Progenitor cell of endocrine pancreas (in vitro differentiated cells): ENCODE measurements around the gene FHAD1. TPM values are rescaled to one million over a fixed set of nuclear protein-coding genes. Genes with fewer than 3 reads are reported as not detected.

Experiments used
- DNase-seq: peaks from one replicate; pipeline ENCODE4 v3.0.0; 2021; ENCODE audit warnings: low spot score; ENCODE audit not compliant: unreplicated experiment
- H3K27ac Mint-ChIP-seq: 2 replicates; pipeline ENCODE4 v1.8.0; 2021; ENCODE audit warnings: mild to moderate bottlenecking, moderate library complexity, mixed read lengths
- H3K27me3 Mint-ChIP-seq: 2 replicates; pipeline ENCODE4 v1.8.0; 2021; ENCODE audit warnings: mixed read lengths
- H3K36me3 Mint-ChIP-seq: 2 replicates; pipeline ENCODE4 v1.8.0; 2022; ENCODE audit warnings: mixed read lengths; ENCODE audit not compliant: insufficient read depth
- H3K4me1 Mint-ChIP-seq: 2 replicates; pipeline ENCODE4 v1.8.0; 2021; ENCODE audit warnings: low read depth, mixed read lengths
- H3K4me3 Mint-ChIP-seq: 2 replicates; pipeline ENCODE4 v1.8.0; 2021; ENCODE audit warnings: low read depth, mild to moderate bottlenecking, moderate library complexity, mixed read lengths
- H3K9me3 Mint-ChIP-seq: 2 replicates; pipeline ENCODE4 v1.8.0; 2021; ENCODE audit warnings: low read depth, mixed read lengths
- total RNA-seq: library from RNA; stranded (reverse); gene quantifications from 2 replicates; pipeline ENCODE4 v1.2.1, GENCODE V29; 2021
- TF ChIP-seq, protein P1 (sequence below): fragments of 200-600 bp; sonication (generic); IDR thresholded peaks from one replicate; pipeline ENCODE4 v1.5.0; 2021; ENCODE audit warnings: antibody characterized with exemption, mild to moderate bottlenecking; ENCODE audit not compliant: unreplicated experiment

FHAD1 gene
- total RNA-seq, 1 donor from 2014 or later = 5.0 TPM

DNA sequence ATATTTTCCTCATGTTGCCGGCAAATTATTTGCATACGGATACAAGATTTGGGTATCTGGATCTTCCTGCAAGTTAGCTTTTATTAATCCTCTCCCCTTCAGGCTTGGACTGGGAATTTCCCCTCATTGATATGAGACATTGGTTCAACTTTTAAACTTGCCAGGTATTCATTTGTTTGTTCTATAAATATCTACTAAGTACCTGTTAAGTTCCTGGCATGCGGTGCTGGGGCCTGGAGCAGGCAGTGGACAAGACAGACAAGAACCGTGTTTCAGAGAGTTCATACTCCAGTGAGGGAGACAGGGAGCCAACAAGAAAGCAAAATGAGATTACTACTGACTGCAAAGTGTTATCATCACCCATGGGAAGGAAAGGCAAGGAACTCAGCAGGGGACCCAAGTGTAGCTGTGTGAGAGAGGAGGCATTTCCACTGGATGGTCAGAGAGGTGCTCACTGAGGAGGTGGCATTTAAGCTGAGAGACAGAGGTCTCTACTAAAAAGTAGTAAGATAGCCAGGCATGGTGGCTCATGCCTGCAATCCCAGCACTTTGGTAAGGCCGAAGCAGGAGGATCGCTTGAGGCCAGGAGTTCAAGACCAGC lies 39.1 kb upstream of the FHAD1 start:
- H3K4me3 Mint-ChIP-seq = no peak overlapping the region

DNA sequence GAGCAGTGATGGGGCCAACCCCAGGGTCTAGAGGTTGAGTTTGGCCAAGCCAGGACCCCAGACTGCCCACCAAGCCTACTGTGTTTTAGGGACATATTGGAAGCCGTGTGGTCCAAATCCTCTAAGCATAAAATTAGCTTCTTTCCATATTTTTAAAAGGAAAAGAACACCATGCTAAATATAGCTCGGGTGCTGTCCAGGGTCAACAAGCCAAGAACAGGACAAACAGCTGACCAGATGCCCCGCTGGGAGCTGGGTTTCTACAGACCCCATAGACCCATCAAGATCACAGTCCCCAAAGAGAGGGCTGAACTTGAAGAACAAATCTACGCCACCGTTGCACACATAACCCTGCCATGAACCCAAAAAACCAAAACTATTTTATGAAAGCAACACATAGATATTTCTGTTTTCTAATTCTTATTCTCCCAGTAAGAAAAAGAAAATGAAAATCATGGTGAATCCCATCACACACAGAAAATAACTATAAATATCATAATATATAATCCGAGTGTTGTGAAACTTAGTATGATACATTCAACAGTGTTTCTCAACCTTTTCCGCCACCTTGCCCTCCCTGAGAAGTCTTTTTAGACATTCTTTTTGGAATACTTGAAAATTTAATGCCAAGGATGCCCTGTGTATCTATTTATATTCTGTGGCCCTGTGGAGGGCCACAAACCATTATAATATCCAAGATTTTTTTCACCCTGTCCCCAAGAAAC lies 36.2 kb upstream of the FHAD1 start:
- no peaks in the 10 kb centered on the region for H3K36me3 Mint-ChIP-seq
- peaks cover 25% of the 10 kb centered on the region for H3K4me1 Mint-ChIP-seq
- no peak overlapping the region for H3K4me3 Mint-ChIP-seq
- H3K27me3 Mint-ChIP-seq = no peaks in the 10 kb centered on the region
- H3K27ac Mint-ChIP-seq = no peak overlapping the region
- H3K9me3 Mint-ChIP-seq = no peaks in the 10 kb centered on the region
- TF ChIP-seq, protein P1, sequence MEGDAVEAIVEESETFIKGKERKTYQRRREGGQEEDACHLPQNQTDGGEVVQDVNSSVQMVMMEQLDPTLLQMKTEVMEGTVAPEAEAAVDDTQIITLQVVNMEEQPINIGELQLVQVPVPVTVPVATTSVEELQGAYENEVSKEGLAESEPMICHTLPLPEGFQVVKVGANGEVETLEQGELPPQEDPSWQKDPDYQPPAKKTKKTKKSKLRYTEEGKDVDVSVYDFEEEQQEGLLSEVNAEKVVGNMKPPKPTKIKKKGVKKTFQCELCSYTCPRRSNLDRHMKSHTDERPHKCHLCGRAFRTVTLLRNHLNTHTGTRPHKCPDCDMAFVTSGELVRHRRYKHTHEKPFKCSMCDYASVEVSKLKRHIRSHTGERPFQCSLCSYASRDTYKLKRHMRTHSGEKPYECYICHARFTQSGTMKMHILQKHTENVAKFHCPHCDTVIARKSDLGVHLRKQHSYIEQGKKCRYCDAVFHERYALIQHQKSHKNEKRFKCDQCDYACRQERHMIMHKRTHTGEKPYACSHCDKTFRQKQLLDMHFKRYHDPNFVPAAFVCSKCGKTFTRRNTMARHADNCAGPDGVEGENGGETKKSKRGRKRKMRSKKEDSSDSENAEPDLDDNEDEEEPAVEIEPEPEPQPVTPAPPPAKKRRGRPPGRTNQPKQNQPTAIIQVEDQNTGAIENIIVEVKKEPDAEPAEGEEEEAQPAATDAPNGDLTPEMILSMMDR = no peak
- no peak for DNase-seq

More for the DNA sequence above, 39.1 kb upstream of the FHAD1 start:
- no peak for DNase-seq
- H3K27ac Mint-ChIP-seq = peak overlapping the region; percentile 51
- TF ChIP-seq, protein P1 = no peak
- no peaks in the 10 kb centered on the region for H3K27me3 Mint-ChIP-seq
- no peaks in the 10 kb centered on the region for H3K36me3 Mint-ChIP-seq
- peaks cover 29% of the 10 kb centered on the region for H3K4me1 Mint-ChIP-seq
- no peaks in the 10 kb centered on the region for H3K9me3 Mint-ChIP-seq

- no peaks in the 10 kb centered on the region for H3K27me3 Mint-ChIP-seq
- TF ChIP-seq, protein P1 = no peak
- no peak overlapping the region for H3K27ac Mint-ChIP-seq
- peaks cover 20% of the 10 kb centered on the region for H3K4me1 Mint-ChIP-seq
- H3K9me3 Mint-ChIP-seq = no peaks in the 10 kb centered on the region
- no peak for DNase-seq
- no peaks in the 10 kb centered on the region for H3K36me3 Mint-ChIP-seq
- H3K4me3 Mint-ChIP-seq = no peak overlapping the region
These were observed 35.6 kb upstream of the FHAD1 start for GRCh38 chr1:15211424-15211823.

GRCh38 chr1:15212216-15212953 lies 34.6 kb upstream of the FHAD1 start:
- Mint-ChIP-seq H3K36me3 (peaks cover 2% of the 10 kb centered on the region), H3K4me3 (no peak overlapping the region), H3K4me1 (peaks cover 10% of the 10 kb centered on the region), H3K27ac (no peak overlapping the region), H3K27me3 (no peaks in the 10 kb centered on the region), H3K9me3 (no peaks in the 10 kb centered on the region)
- no peak for DNase-seq
- TF ChIP-seq, protein P1 = no peak

- no peaks in the 10 kb centered on the region for H3K27me3 Mint-ChIP-seq
- no peaks in the 10 kb centered on the region for H3K9me3 Mint-ChIP-seq
- no peak overlapping the region for H3K27ac Mint-ChIP-seq
- H3K4me1 Mint-ChIP-seq = peaks cover 5% of the 10 kb centered on the region
- TF ChIP-seq, protein P1 = no peak
- DNase-seq = no peak
- no peak overlapping the region for H3K4me3 Mint-ChIP-seq
- peaks cover 7% of the 10 kb centered on the region for H3K36me3 Mint-ChIP-seq
These were observed 34.1 kb upstream of the FHAD1 start for GRCh38 chr1:15212954-15213291.
